Mammary epithelial cell (primary cell): ENCODE data around the gene CGN.

Experiments
- EZH2 ChIP-seq: IDR thresholded peaks from 2 replicates; pipeline ENCODE4 v1.6.1; 2012; ENCODE audit warnings: low read length, inconsistent platforms, borderline replicate concordance
- TF ChIP-seq, protein P1 (sequence below), 2 donors: IDR thresholded peaks in 1 of 2; conservative IDR thresholded peaks in 1 of 2; 2 replicates each; pipeline ENCODE4 v1.5.1; 2011 to 2012; ENCODE audit warnings: inconsistent platforms in 2 of 2, low read length in 2 of 2, mild to moderate bottlenecking in 2 of 2, control low read depth in 1 of 2, low read depth in 1 of 2; ENCODE audit not compliant: insufficient read depth in 1 of 2; ENCODE audit errors: extremely low read depth in 1 of 2

DNA sequence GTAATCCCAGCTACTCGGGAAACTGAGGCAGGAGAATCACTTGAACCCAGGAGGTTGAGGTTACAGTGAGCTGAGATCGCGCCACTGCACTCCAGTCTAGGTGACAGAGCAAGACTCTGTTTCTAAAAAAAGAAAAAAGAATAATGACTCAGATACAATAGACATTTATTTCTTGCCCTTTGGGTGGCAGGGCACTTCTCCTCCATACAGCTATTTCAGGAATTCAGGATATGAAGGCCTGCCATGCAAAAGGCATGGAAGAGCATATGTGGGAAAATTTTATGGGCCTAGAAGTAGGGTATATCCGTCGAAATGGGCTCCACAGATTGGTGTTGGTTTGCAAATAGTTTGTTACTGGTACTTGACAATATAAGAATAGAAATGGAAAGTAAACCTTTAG is 31.7 kb upstream of the CGN start:
- TF ChIP-seq, protein P1, sequence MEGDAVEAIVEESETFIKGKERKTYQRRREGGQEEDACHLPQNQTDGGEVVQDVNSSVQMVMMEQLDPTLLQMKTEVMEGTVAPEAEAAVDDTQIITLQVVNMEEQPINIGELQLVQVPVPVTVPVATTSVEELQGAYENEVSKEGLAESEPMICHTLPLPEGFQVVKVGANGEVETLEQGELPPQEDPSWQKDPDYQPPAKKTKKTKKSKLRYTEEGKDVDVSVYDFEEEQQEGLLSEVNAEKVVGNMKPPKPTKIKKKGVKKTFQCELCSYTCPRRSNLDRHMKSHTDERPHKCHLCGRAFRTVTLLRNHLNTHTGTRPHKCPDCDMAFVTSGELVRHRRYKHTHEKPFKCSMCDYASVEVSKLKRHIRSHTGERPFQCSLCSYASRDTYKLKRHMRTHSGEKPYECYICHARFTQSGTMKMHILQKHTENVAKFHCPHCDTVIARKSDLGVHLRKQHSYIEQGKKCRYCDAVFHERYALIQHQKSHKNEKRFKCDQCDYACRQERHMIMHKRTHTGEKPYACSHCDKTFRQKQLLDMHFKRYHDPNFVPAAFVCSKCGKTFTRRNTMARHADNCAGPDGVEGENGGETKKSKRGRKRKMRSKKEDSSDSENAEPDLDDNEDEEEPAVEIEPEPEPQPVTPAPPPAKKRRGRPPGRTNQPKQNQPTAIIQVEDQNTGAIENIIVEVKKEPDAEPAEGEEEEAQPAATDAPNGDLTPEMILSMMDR (conservative IDR thresholded peaks at IDR 0.05 in 1 of 2, IDR thresholded peaks at IDR 0.05 in 1 of 2; ENCODE audit: extremely low read depth in 1 of 2, insufficient read depth in 1 of 2, low read depth in 1 of 2, low read length in 2 of 2): no peak
- TF ChIP-seq EZH2: no peak
